H1 (cell line): ENCODE data around the gene LIF. TPM values are rescaled to one million over a fixed set of nuclear protein-coding genes. Genes with fewer than 3 reads are reported as not detected.

Experiments
- CTCF ChIA-PET: fragments of 300-600 bp; sonication (Branson Sonifier 250); formaldehyde crosslinking; loops from one replicate; lab custom pipeline; 2021; ENCODE audit not compliant: partially characterized antibody; lab: Charles Lee
- POLR2A ChIA-PET: fragments of 300-600 bp; sonication (Branson Sonifier 250); formaldehyde crosslinking; loops from one replicate; lab custom pipeline; 2021; ENCODE audit warnings: inconsistent platforms; ENCODE audit not compliant: partially characterized antibody; lab: Charles Lee
- DNase-seq, 2 experiments: peaks; one replicate each; pipeline versions ENCODE4 v3.0.0 to v3.0.0-alpha.2; 2010 to 2022; ENCODE audit warnings: low spot score in 2 of 2, low read depth in 1 of 2, mixed read lengths in 1 of 2
- FAIRE-seq: peaks from 2 replicates; lab custom pipeline; 2011; peaks lifted over from hg19 to GRCh38; lab: Jason Lieb, UNC
- H2AFZ ChIP-seq: 2 replicates; pipeline ENCODE4 v1.8.1; 2012; ENCODE audit warnings: low read length, inconsistent platforms
- H2AK5ac ChIP-seq: 2 replicates; pipeline ENCODE4 v1.6.1; 2013; ENCODE audit warnings: low read depth, low read length
- H2BK120ac ChIP-seq: replicated peaks from 2 replicates; pipeline ENCODE3; 2013; ENCODE audit warnings: low read depth, low read length, inconsistent platforms
- H2BK12ac ChIP-seq: 2 replicates; pipeline ENCODE4 v1.6.1; 2013; ENCODE audit warnings: low read depth, low read length
- H2BK15ac ChIP-seq: 2 replicates; pipeline ENCODE4 v1.6.1; 2013; ENCODE audit warnings: low read length
- H2BK20ac ChIP-seq: 2 replicates; pipeline ENCODE4 v1.6.1; 2013; ENCODE audit warnings: low read length
- H2BK5ac ChIP-seq: 2 replicates; pipeline ENCODE4 v1.6.1; 2013; ENCODE audit warnings: low read depth, low read length
- H3K14ac ChIP-seq: 2 replicates; pipeline ENCODE4 v1.6.1; 2013; ENCODE audit warnings: inconsistent platforms; ENCODE audit not compliant: insufficient read length
- H3K18ac ChIP-seq: 2 replicates; pipeline ENCODE4 v1.6.1; 2013; ENCODE audit warnings: low read length; ENCODE audit errors: extremely low read depth
- H3K23ac ChIP-seq: 2 replicates; pipeline ENCODE4 v1.6.1; 2013; ENCODE audit warnings: inconsistent platforms; ENCODE audit not compliant: insufficient read length
- H3K23me2 ChIP-seq: 2 replicates; pipeline ENCODE4 v1.6.1; 2013; ENCODE audit warnings: low read depth, low read length
- H3K27ac ChIP-seq: 2 replicates; pipeline ENCODE4 v1.6.1; 2011; ENCODE audit warnings: low read depth, low read length, inconsistent platforms
- H3K27me3 ChIP-seq, 4 experiments: replicated peaks in 1 of 4; 1 replicate in 1 of 4; 2 replicates in 3 of 4; pipeline versions ENCODE4 v1.6.1 to v1.8.1; 2011 to 2013; ENCODE audit warnings: low read length in 3 of 4, mild to moderate bottlenecking in 3 of 4, inconsistent platforms in 2 of 4, mixed read lengths in 2 of 4, moderate library complexity in 1 of 4; ENCODE audit not compliant: control insufficient read depth in 3 of 4, insufficient read depth in 3 of 4; ENCODE audit errors: extremely low read depth in 1 of 4
- H3K36me3 ChIP-seq, 4 experiments: 2 replicates each; pipeline versions ENCODE4 v1.6.1 to v1.8.1; 2011 to 2013; ENCODE audit warnings: mild to moderate bottlenecking in 4 of 4, low read length in 3 of 4, moderate library complexity in 2 of 4, control low read depth in 1 of 4, inconsistent platforms in 1 of 4; ENCODE audit not compliant: insufficient read depth in 4 of 4, control insufficient read depth in 2 of 4
- H3K4ac ChIP-seq: replicated peaks from 2 replicates; pipeline ENCODE3; 2013; ENCODE audit warnings: low read length, low read depth, mixed read lengths, inconsistent platforms; ENCODE audit not compliant: insufficient read length
- H3K4me1 ChIP-seq, 4 experiments: replicated peaks in 1 of 4; 1 replicate in 1 of 4; 2 replicates in 3 of 4; pipeline versions ENCODE4 v1.6.1 to v1.8.1; 2011 to 2013; ENCODE audit warnings: low read length in 3 of 4, inconsistent platforms in 2 of 4, mixed read lengths in 1 of 4; ENCODE audit not compliant: insufficient read depth in 4 of 4, control insufficient read depth in 3 of 4
- H3K4me2 ChIP-seq, 2 experiments: 2 replicates each; pipeline versions ENCODE4 v1.6.1 to v1.8.1; 2011 to 2013; ENCODE audit warnings: low read depth in 2 of 2, low read length in 2 of 2, control low read depth in 1 of 2, inconsistent platforms in 1 of 2, mild to moderate bottlenecking in 1 of 2; ENCODE audit not compliant: insufficient read depth in 1 of 2
- H3K4me3 ChIP-seq, 4 experiments: fragments of 200-600, 300-600 bp in 1 of 4; sonication (generic), shearing (Covaris generic), sonication (Bioruptor Twin) in 1 of 4; 2 replicates each; pipeline versions ENCODE4 v1.5.1 to v1.8.1; 2011 to 2016; ENCODE audit warnings: low read length in 4 of 4, low read depth in 3 of 4, control low read depth in 2 of 4, inconsistent platforms in 2 of 4, mild to moderate bottlenecking in 2 of 4, mixed read lengths in 1 of 4, moderate library complexity in 1 of 4; ENCODE audit not compliant: insufficient read depth in 2 of 4; ENCODE audit errors: extremely low read depth in 1 of 4
- H3K56ac ChIP-seq: replicated peaks from 2 replicates; pipeline ENCODE3; 2013; ENCODE audit warnings: low read depth, mild to moderate bottlenecking, mixed read lengths, low read length, inconsistent platforms; ENCODE audit not compliant: insufficient read length
- H3K79me1 ChIP-seq: 2 replicates; pipeline ENCODE4 v1.6.1; 2013; ENCODE audit warnings: low read depth, low read length, control low read depth
- H3K79me2 ChIP-seq, 2 experiments: 2 replicates each; pipeline versions ENCODE4 v1.6.1 to v1.8.1; 2012 to 2013; ENCODE audit warnings: low read length in 2 of 2, mild to moderate bottlenecking in 2 of 2, inconsistent platforms in 1 of 2; ENCODE audit not compliant: insufficient read depth in 2 of 2, control insufficient read depth in 1 of 2
- H3K9ac ChIP-seq, 4 experiments: replicated peaks in 1 of 4; 1 replicate in 1 of 4; 2 replicates in 3 of 4; pipeline versions ENCODE4 v1.6.1 to v1.8.1; 2011 to 2013; ENCODE audit warnings: low read depth in 3 of 4, low read length in 3 of 4, control low read depth in 2 of 4, mild to moderate bottlenecking in 2 of 4, moderate library complexity in 2 of 4, inconsistent platforms in 1 of 4; ENCODE audit errors: extremely low read depth in 1 of 4
- H3K9me3 ChIP-seq, 2 experiments: 2 replicates each; pipeline versions ENCODE4 v1.6.1 to v1.8.1; 2012 to 2013; ENCODE audit warnings: mild to moderate bottlenecking in 2 of 2, moderate library complexity in 2 of 2, control low read depth in 1 of 2, inconsistent platforms in 1 of 2, low read depth in 1 of 2, low read length in 1 of 2, mixed read lengths in 1 of 2; ENCODE audit not compliant: insufficient read depth in 2 of 2
- H4K20me1 ChIP-seq, 2 experiments: replicated peaks in 1 of 2; 2 replicates each; pipeline versions ENCODE3 to v1.8.1; 2011 to 2013; ENCODE audit warnings: inconsistent platforms in 2 of 2, low read length in 2 of 2, mild to moderate bottlenecking in 1 of 2; ENCODE audit not compliant: insufficient read depth in 2 of 2, control insufficient read depth in 1 of 2
- H4K5ac ChIP-seq: 2 replicates; pipeline ENCODE4 v1.6.1; 2013; ENCODE audit warnings: low read length, low read depth, mixed read lengths, inconsistent platforms; ENCODE audit not compliant: insufficient read length
- H4K8ac ChIP-seq: 2 replicates; pipeline ENCODE4 v1.8.0; 2013; ENCODE audit warnings: mild to moderate bottlenecking, moderate library complexity, low read length, inconsistent platforms; ENCODE audit not compliant: insufficient read depth; ENCODE audit errors: extremely low read depth
- H4K91ac ChIP-seq: replicated peaks from 2 replicates; pipeline ENCODE3; 2013; ENCODE audit warnings: low read length, mixed read lengths, inconsistent platforms; ENCODE audit not compliant: insufficient read length
- POU5F1 ChIP-seq: IDR thresholded peaks from 2 replicates; pipeline ENCODE4 v1.6.1; 2011; ENCODE audit warnings: low read depth, mild to moderate bottlenecking, low read length, moderate library complexity
- TCF12 ChIP-seq: IDR thresholded peaks from 2 replicates; pipeline ENCODE4 v1.6.1; 2011; ENCODE audit warnings: low read depth, mild to moderate bottlenecking, low read length
- WGBS, 2 experiments: shearing (Covaris generic) in 1 of 2; methylation state at CpG; one replicate each; pipeline versions ENCODE4 v1.1.6 to v1.1.7; 2013 to 2015; ENCODE audit warnings: low lambda C conversion rate in 2 of 2, mixed read lengths in 2 of 2, inconsistent platforms in 1 of 2, low coverage in 1 of 2, missing lambda C conversion rate in 1 of 2; ENCODE audit not compliant: insufficient replicate concordance in 2 of 2, insufficient coverage in 1 of 2, insufficient read length in 1 of 2; ENCODE audit errors: extremely low coverage in 1 of 2, missing lambda C conversion rate in 1 of 2; 5-methylcytosine and 5-hydroxymethylcytosine counted together
- polyA plus RNA-seq, 7 experiments: library from polyadenylated mRNA; depleted of rRNA in 3 of 7; stranded (reverse) in 5 of 7; unstranded in 2 of 7; fragments of >200 nt in 5 of 7; fragments of 200-250 nt in 2 of 7; gene quantifications; 1 replicate in 5 of 7; 2 replicates in 1 of 7; 4 replicates in 1 of 7; pipeline versions ENCODE4 v1.2.1 to v1.2.3, GENCODE V29; 2011 to 2013; ENCODE audit warnings: missing spikeins in 2 of 7, mixed read lengths in 2 of 7
- total RNA-seq: library from RNA; stranded (reverse); fragmentation: NEBNext Ultra II Directional; extraction: Animal tissue kit (Norgen Biotek cat#: 25700); gene quantifications from 2 replicates; pipeline ENCODE4 v1.2.1, GENCODE V29; 2021
- TF ChIP-seq, protein P1 (sequence below): IDR thresholded peaks from 2 replicates; pipeline ENCODE4 v1.6.1; 2012; ENCODE audit warnings: inconsistent platforms
- TF ChIP-seq, protein P2 (sequence below): IDR thresholded peaks from 2 replicates; pipeline ENCODE4 v1.6.1; 2012; ENCODE audit warnings: inconsistent platforms

Gene LIF
- total and polyA plus RNA-seq, 2 of the 8 experiments (the other 6 are each of a cell fraction or from before 2014, with no cell fraction given) = 3.3 to 3.5 TPM

DNA sequence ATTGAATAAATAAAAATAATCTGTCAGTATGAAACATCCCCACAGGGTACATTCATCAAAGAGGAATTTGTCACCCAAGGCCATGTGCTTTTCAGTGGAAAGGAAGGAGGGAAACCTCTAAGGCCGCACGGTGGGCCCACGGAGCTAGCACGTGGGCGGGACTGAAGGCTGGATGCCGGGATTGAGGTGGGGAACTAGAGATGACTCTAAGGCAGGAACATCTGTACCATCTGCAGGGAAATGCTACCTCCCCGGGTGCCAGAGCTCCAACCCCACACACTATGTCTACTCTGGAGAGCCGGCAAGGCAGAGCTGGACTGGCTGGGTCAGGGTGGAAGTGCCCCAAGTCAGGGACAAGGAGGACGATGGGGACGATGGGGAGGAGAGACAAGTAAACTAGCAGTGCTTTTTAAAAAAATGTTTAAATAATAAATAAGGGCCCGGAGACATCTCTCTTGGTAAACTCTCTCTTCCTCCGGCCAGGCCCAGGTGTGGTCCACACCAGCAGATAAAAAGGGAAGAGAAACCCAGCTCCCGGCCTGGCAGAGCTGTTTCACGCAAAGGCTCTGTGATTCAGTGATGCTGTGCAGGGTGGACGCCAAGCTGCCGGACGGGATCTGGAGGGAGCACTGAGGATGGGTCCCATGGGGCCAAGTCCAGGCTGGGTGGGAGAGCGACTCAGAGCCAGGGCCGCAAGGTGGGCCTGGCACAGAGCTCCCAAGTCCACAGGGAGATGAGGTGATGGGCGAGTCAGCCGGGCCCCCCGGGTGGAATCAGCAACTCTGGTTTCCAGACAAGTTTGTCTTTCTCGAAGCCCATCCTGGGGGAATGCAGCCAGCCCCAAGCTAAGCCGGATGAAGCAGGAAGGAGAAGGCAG, 5.8 kb downstream of the LIF start:
- Histone ChIP-seq H3K4me1 (peaks cover 4 to 20% (median 14%) of the 10 kb centered on the region in 4 experiments), H4K5ac (no peak overlapping the region), H3K27me3 (no peaks in the 10 kb centered on the region), H4K20me1 (no peaks in the 10 kb centered on the region), H4K8ac (peak overlapping the region; percentile 1; the same call in 1 of the 2 replicates), H2BK5ac (no peak overlapping the region), H3K23ac (no peak overlapping the region), H3K4me2 (no peak overlapping the region), H3K27ac (no peak overlapping the region), H2AFZ (no peak overlapping the region), H3K56ac (no peak overlapping the region), H2AK5ac (peak overlapping the region; percentile 82; the same call in 1 of the 2 replicates)
- CTCF ChIA-PET = interaction anchor here (0.6 to 1.5 kb wide), 5 partner anchors 8 to 1412 kb away, joined by 3 to 5 read pairs (median 3); no protein-coding TSS in a partner anchor
- WGBS, 2 experiments = 95% methylated on average over 24 of the region's 24 CpGs; no CpG with 5 or more reads in 1 of the 2 experiments
- no peak for FAIRE-seq
- TF ChIP-seq POU5F1 = no peak
- TF ChIP-seq, protein P1, sequence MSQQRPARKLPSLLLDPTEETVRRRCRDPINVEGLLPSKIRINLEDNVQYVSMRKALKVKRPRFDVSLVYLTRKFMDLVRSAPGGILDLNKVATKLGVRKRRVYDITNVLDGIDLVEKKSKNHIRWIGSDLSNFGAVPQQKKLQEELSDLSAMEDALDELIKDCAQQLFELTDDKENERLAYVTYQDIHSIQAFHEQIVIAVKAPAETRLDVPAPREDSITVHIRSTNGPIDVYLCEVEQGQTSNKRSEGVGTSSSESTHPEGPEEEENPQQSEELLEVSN = peak; percentile 84
- TF ChIP-seq, protein P2, sequence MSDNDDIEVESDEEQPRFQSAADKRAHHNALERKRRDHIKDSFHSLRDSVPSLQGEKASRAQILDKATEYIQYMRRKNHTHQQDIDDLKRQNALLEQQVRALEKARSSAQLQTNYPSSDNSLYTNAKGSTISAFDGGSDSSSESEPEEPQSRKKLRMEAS = peak; percentile 20; the same call in 1 of the 2 replicates
- TF ChIP-seq TCF12 = no peak
- TF ChIP-seq, all 59 proteins: peak for 2
- H3K4me3 ChIP-seq = no peak overlapping the region
- H3K36me3 ChIP-seq = 0 out of 8 replicates have a peak, but pooled peaks cover 0 to 5% (median 0%) of the 10 kb centered on the region in 4 experiments
- no peak overlapping the region for H4K91ac ChIP-seq
- H2BK20ac ChIP-seq = no peak overlapping the region
- H2BK12ac ChIP-seq = no peak overlapping the region
- no peak overlapping the region for H3K9ac ChIP-seq
- no peaks in the 10 kb centered on the region for H3K79me2 ChIP-seq
- H3K14ac ChIP-seq = no peak overlapping the region
- POLR2A ChIA-PET = interaction anchor here (0.7 to 1.3 kb wide), 2 partner anchors 10 to 26 kb away, joined by 3 read pairs; no protein-coding TSS in a partner anchor
- no peak overlapping the region for H2BK15ac ChIP-seq
- H3K23me2 ChIP-seq = peaks cover 3% of the 10 kb centered on the region; the same call in 1 of the 2 replicates
- no peak overlapping the region for H3K4ac ChIP-seq
- DNase-seq = no peak
- H3K18ac ChIP-seq = no peak overlapping the region
- peaks cover 4% of the 10 kb centered on the region for H3K79me1 ChIP-seq
- H2BK120ac ChIP-seq = no peak overlapping the region
- H3K9me3 ChIP-seq = no peaks in the 10 kb centered on the region
